ENCODE measurements around the gene GPN1. TPM values are rescaled to one million over a fixed set of nuclear protein-coding genes. Genes with fewer than 3 reads are reported as not detected.

GPN1 gene
- total RNA-seq (2022; extraction: Qiagen RNA extraction) = 54.7 to 64.0 TPM (median 56.6 TPM) in 5 replicates

DNA sequence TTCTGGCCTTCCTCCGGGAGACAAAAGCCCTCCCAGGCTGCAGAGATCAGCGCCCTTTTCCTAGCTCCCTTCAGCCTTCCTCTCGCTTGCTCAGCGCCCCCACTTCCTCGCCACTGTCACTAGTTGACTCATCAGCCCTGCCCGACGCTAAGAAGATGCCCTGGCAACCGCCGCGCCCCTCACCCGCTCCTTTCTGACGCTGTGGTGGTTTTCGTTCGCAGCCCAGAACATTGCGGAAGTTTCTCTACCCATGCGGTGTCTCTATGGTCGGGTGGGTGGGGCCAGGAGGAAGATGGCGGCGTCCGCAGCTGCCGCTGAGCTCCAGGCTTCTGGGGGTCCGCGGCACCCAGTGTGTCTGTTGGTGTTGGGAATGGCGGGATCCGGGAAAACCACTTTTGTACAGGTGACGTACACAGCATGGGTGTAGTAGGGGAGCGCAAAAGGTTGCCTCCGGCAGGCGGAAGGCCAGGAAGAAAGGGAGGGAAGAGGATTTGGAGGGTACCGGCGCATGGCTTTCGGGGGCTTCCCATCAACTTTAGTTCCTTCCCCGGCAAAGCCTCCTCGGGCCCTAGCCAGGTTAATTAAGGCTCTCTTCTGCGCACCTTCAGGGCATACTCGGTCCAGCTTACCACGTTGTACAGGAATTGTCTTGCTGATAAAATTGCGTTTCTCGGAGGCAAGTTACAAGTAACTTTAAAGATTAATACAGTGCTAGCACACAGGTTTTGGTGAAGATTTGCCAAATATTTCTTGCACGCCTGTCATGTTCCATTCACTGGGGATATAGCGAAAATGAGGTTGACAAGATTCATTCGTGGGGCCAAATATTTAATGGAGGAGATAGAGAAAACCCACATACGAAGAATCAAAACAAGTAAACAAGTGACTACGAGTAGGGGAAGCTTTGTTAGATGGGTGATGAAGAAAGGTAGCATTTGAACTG, at the start of gene GPN1, which contains the start of gene CCDC121:
GPN1 (plus strand) TSS at position 284 of the 943 bp plus-strand sequence; CDS start at position 293, 9 bp downstream.
CCDC121 (minus strand) TSS at position 246 of the 943 bp plus-strand sequence. CDS start 1,213 bp downstream, outside the sequence.

DNA sequence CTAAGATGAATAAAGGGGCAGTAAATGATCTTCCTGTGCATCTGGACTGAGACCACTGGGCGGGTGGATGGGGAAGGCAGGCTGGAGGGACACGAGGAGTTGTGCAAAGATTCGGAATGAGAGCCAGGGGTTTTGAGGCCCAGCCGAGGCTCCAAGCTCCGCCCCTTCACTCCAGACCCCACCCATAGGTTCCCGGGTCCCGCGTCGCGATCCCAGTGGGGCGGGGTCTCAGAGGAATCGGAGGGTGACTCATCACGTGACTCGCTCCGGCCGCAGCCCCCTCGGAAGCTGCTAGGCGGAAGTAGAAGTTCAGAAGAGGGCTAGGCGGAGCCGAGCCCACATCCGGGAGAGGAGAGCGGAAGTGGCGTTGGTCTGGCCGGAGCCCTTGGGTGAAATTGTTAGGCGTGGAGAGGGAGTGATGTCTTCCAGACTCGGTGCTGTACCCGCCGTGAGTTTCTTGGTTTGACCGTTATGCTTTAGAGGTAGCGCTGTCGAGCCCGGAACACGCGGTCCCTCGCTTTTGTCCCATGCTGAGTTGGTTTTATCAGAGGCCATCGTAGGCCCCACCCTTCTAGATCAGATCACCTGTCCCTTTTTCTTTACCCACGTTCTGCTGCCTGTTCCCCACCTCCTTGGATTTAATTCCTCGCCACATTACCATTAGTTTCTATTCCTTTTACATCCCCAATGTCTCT, 46.0 kb upstream of the GPN1 start, which contains the start of gene ZNF512:
ZNF512 (plus strand) TSS at position 348 of the 695 bp plus-strand sequence; CDS start at position 419, 71 bp downstream.

DNA sequence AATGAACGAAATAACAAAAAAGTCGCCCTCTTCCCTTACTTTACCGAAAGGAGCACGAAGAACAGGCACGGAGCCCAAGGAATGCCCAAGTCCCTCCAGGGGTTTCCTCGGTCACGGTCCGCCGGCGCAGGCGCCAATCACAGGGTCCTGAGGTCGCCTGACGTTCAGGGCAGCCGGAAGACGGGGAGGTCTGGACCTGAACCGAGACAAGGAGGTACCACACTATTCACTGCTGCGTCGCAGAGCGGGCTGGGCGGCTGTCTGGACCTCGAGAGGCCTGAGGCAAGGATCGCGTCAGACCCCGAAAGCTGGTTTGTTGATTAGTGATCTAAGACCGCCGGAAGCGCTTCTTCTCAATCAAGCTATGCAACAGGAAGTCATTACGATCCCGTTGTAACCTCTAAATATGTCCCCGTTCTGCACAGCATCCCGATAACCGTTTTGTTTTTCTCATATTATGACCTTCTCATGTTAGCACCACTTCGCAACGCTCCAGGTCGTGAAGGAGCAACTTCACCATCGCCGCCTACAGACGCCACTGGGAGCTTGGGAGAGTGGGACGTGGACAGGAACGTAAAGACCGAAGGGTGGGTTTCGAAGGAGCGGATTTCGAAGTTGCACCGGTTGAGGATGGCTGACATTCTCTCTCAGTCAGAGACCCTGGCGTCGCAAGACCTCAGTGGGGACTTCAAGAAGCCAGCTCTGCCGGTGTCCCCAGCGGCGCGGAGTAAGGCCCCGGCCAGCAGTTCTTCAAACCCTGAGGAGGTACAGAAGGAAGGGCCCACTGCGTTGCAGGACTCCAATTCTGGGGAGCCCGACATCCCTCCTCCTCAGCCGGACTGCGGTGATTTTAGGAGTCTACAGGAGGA, 34.7 kb downstream of the GPN1 start, which contains the start of the genes SLC4A1AP and SUPT7L:
SLC4A1AP (plus strand) TSS at position 605 of the 869 bp plus-strand sequence; CDS start at position 631, 26 bp downstream.
SUPT7L (minus strand) TSS at position 330 of the 869 bp plus-strand sequence. CDS start 1,422 bp downstream, outside the sequence.

Other genes with a start within 250 kb of the GPN1 start
- 11.8 to 14.7 TPM (median 13.8 TPM) in 5 replicates for gene ZNF513, start 248.3 kb upstream of the GPN1 start, total RNA-seq (2022; extraction: Qiagen RNA extraction)
- gene PPM1G, start 219.5 kb upstream of the GPN1 start, total RNA-seq (2022; extraction: Qiagen RNA extraction) = 156 to 166 TPM (median 158 TPM) in 5 replicates
- gene NRBP1, start 200.4 kb upstream of the GPN1 start, total RNA-seq (2022; extraction: Qiagen RNA extraction) = 122 to 134 TPM (median 129 TPM) in 5 replicates
- 0.47 to 0.72 TPM (median 0.61 TPM) in 4 of 5 replicates, not detected in the other for gene KRTCAP3, start 186.7 kb upstream of the GPN1 start, total RNA-seq (2022; extraction: Qiagen RNA extraction)
- 7.7 to 8.7 TPM (median 8.3 TPM) in 5 replicates for gene IFT172, start 139.3 kb upstream of the GPN1 start, total RNA-seq (2022; extraction: Qiagen RNA extraction)
- 4.2 to 5.4 TPM (median 4.5 TPM) in 5 replicates for gene FNDC4, start 133.8 kb upstream of the GPN1 start, total RNA-seq (2022; extraction: Qiagen RNA extraction)
- gene GCKR, start 132.2 kb upstream of the GPN1 start, total RNA-seq (2022; extraction: Qiagen RNA extraction) = 0.10 to 0.42 TPM (median 0.32 TPM) in 5 replicates
- gene ZNF512, start 46.0 kb upstream of the GPN1 start, total RNA-seq (2022; extraction: Qiagen RNA extraction) = 14.8 to 19.7 TPM (median 17.7 TPM) in 5 replicates
- 3.4 to 4.4 TPM (median 4.0 TPM) in 5 replicates for gene CCDC121, start within 50 bp of the GPN1 start, total RNA-seq (2022; extraction: Qiagen RNA extraction)
- 25.1 to 32.9 TPM (median 32.8 TPM) in 5 replicates for gene SUPT7L, start 34.6 kb downstream of the GPN1 start, total RNA-seq (2022; extraction: Qiagen RNA extraction)
- gene SLC4A1AP, start 34.8 kb downstream of the GPN1 start, total RNA-seq (2022; extraction: Qiagen RNA extraction) = 27.0 to 35.9 TPM (median 28.8 TPM) in 5 replicates
- gene MRPL33, start 142.7 kb downstream of the GPN1 start, total RNA-seq (2022; extraction: Qiagen RNA extraction) = 314 to 497 TPM (median 353 TPM) in 5 replicates

Measured in A549 treated with AZD2906 at 1 μM for 4 hours (cell line).